HG03354 (cell line): Measurements from ENCODE around the gene MRPL37.
"Not testable (repeated sequence)": the region's sequence is repeated elsewhere in the genome, so short reads cannot be mapped to it uniquely, and the experiment has no call there.

Source experiments
- ATAC-seq: cut with Tn5 transposase; IDR thresholded peaks from one replicate; pipeline ENCODE4 v1.9.1; 2021; ENCODE audit warnings: mild to moderate bottlenecking; ENCODE audit not compliant: unreplicated experiment, poor library complexity, severe bottlenecking

MRPL37 gene

GRCh38 chr1:54233196-54233595, 33.2 kb downstream of the MRPL37 start:
- ATAC-seq: not testable (repeated sequence)

GRCh38 chr1:54234284-54234683, 34.3 kb downstream of the MRPL37 start:
- ATAC-seq: no peak

GRCh38 chr1:54237586-54237985, 37.6 kb downstream of the MRPL37 start:
- ATAC-seq: no peak

- ATAC-seq: no peak
Observed at GRCh38 chr1:54238353-54239034, 38.5 kb downstream of the MRPL37 start.

GRCh38 chr1:54239035-54239383, 39.0 kb downstream of the MRPL37 start:
- ATAC-seq: no peak

GRCh38 chr1:54239631-54240031, 39.7 kb downstream of the MRPL37 start:
- no peak for ATAC-seq

GRCh38 chr1:54240741-54241335, 40.9 kb downstream of the MRPL37 start:
- ATAC-seq: no peak

- no peak for ATAC-seq
Observed at GRCh38 chr1:54241364-54241763, 41.4 kb downstream of the MRPL37 start.

GRCh38 chr1:54243022-54243421, 43.1 kb downstream of the MRPL37 start:
- ATAC-seq: no peak

- no peak for ATAC-seq
Observed at GRCh38 chr1:54244655-54245054, 44.7 kb downstream of the MRPL37 start.

- ATAC-seq: no peak
Observed at GRCh38 chr1:54245501-54245900, 45.5 kb downstream of the MRPL37 start.

GRCh38 chr1:54246116-54246721, 46.3 kb downstream of the MRPL37 start:
- no peak for ATAC-seq

GRCh38 chr1:54247863-54248515, 48.0 kb downstream of the MRPL37 start:
- ATAC-seq: no peak

- ATAC-seq: no peak
Observed at GRCh38 chr1:54248966-54249365, 49.0 kb downstream of the MRPL37 start.

- ATAC-seq: no peak
Observed at GRCh38 chr1:54249819-54250435, 50.0 kb downstream of the MRPL37 start.

GRCh38 chr1:54250670-54251069, 50.7 kb downstream of the MRPL37 start:
- no peak for ATAC-seq

- ATAC-seq: no peak
Observed at GRCh38 chr1:54252371-54252936, 52.5 kb downstream of the MRPL37 start.

GRCh38 chr1:54253480-54253879, 53.5 kb downstream of the MRPL37 start:
- no peak for ATAC-seq

- no peak for ATAC-seq
Observed at GRCh38 chr1:54254055-54254454, 54.1 kb downstream of the MRPL37 start.

- no peak for ATAC-seq
Observed at GRCh38 chr1:54255026-54255702, 55.2 kb downstream of the MRPL37 start.
